ENCODE measurements around the gene ITGB7.

DNA sequence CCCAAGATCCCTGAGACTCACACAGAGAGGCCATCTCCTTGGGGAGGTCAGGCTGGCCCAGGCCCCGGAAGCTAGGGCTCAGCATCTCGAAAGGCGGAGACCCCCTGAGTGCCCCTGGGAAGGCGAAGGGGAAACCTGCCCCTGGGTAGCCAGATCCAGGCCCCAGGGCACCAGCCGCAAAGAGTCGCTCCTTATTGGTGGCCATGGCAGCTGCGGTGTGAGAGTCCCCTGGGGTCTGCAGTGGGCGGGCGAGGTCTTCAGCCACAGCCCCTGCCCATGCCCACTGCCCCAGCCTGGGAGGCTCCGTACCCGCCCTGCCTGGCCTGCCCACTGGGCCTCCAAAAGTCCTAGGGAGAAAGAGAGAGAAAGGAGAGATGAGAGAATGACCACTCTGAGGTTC is 20.3 kb upstream of the ITGB7 start:
- TF ChIP-seq EP300 (IDR thresholded peaks at IDR 0.05): no peak
- TF ChIP-seq, protein P1, sequence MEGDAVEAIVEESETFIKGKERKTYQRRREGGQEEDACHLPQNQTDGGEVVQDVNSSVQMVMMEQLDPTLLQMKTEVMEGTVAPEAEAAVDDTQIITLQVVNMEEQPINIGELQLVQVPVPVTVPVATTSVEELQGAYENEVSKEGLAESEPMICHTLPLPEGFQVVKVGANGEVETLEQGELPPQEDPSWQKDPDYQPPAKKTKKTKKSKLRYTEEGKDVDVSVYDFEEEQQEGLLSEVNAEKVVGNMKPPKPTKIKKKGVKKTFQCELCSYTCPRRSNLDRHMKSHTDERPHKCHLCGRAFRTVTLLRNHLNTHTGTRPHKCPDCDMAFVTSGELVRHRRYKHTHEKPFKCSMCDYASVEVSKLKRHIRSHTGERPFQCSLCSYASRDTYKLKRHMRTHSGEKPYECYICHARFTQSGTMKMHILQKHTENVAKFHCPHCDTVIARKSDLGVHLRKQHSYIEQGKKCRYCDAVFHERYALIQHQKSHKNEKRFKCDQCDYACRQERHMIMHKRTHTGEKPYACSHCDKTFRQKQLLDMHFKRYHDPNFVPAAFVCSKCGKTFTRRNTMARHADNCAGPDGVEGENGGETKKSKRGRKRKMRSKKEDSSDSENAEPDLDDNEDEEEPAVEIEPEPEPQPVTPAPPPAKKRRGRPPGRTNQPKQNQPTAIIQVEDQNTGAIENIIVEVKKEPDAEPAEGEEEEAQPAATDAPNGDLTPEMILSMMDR (IDR thresholded peaks at IDR 0.05): no peak

Data from sigmoid colon (tissue), 4 donors.